Natural killer cell treated with Interleukin-12 subunit alpha and Interleukin-12 subunit beta and Interleukin-15 and Interleukin-18, amount 100 ng/mL, for 72 hours (primary cell): ENCODE measurements around the gene ATF7. TPM values are rescaled to one million over a fixed set of nuclear protein-coding genes. Genes with fewer than 3 reads are reported as not detected.

Experiments
- ATAC-seq, 2 donors: fragments of 150-1000 bp; cut with Tn5 transposase in 1 of 2; sonication (Bioruptor Pico), chemical (Tn5 transposase) in 1 of 2; 2 replicates each; pipeline ENCODE4 v1.10.0; 2021
- DNase-seq: peaks from one replicate; pipeline ENCODE4 v3.0.0; 2022; ENCODE audit warnings: low spot score
- H3K27ac Mint-ChIP-seq, 2 donors: 1 replicate in 1 of 2; 2 replicates in 1 of 2; pipeline ENCODE4 v1.8.0; 2022; ENCODE audit warnings: mixed read lengths in 2 of 2, mild to moderate bottlenecking in 1 of 2, moderate library complexity in 1 of 2
- H3K27me3 Mint-ChIP-seq, 2 donors: 1 replicate in 1 of 2; 2 replicates in 1 of 2; pipeline ENCODE4 v1.8.0; 2022; ENCODE audit warnings: mixed read lengths in 2 of 2
- H3K36me3 Mint-ChIP-seq: one replicate; pipeline ENCODE4 v1.8.0; 2022; ENCODE audit warnings: mixed read lengths
- H3K4me1 Mint-ChIP-seq, 2 donors: 1 replicate in 1 of 2; 2 replicates in 1 of 2; pipeline ENCODE4 v1.8.0; 2022; ENCODE audit warnings: low read depth in 2 of 2, mixed read lengths in 2 of 2, mild to moderate bottlenecking in 1 of 2
- H3K4me3 Mint-ChIP-seq: one replicate; pipeline ENCODE4 v1.8.0; 2022; ENCODE audit warnings: mixed read lengths
- H3K9me3 Mint-ChIP-seq: 2 replicates; pipeline ENCODE4 v1.8.0; 2022; ENCODE audit warnings: mixed read lengths
- total RNA-seq, 2 donors: library from RNA; stranded (reverse); gene quantifications; one replicate each; pipeline ENCODE4 v1.2.3, GENCODE V29; 2022

ATF7 gene
- total RNA-seq, 2 donors from 2014 or later = 36.4 to 39.4 TPM

GRCh38 chr12:53500142-53500775 is 125.9 kb downstream of the ATF7 start:
- ATAC-seq (no peak), DNase-seq (no peak)
- Mint-ChIP-seq H3K27me3 (no peaks in the 10 kb centered on the region), H3K9me3 (no peaks in the 10 kb centered on the region), H3K4me1 (peaks cover 29 to 33% of the 10 kb centered on the region in 2 donors), H3K4me3 (peak overlapping the region; percentile 98), H3K27ac (peak overlapping the region; percentile 93 to 96), H3K36me3 (no peaks in the 10 kb centered on the region)

- H3K36me3 Mint-ChIP-seq = no peaks in the 10 kb centered on the region
- H3K27ac Mint-ChIP-seq = peak within 1 kb of the TSS; percentile 93 to 96
- H3K4me3 Mint-ChIP-seq = peak within 1 kb of the TSS; percentile 98
- peaks cover 26 to 33% of the 10 kb centered on the region in 2 donors for H3K4me1 Mint-ChIP-seq
- no peaks in the 10 kb centered on the region for H3K9me3 Mint-ChIP-seq
- H3K27me3 Mint-ChIP-seq = no peaks in the 10 kb centered on the region
- DNase-seq = peak; percentile 81
- ATAC-seq = no peak
These were observed 126.7 kb downstream of the ATF7 start, which contains the start of gene MAP3K12 for GRCh38 chr12:53499266-53500141. Gene MAP3K12 (minus strand): TSS chr12:53499458. CDS start chr12:53487391, 12,067 bp downstream.

GRCh38 chr12:53498235-53498630 is 127.9 kb downstream of the ATF7 start:
- H3K9me3 Mint-ChIP-seq = no peaks in the 10 kb centered on the region
- ATAC-seq = no peak
- H3K36me3 Mint-ChIP-seq = no peaks in the 10 kb centered on the region
- peak overlapping the region; percentile 98 for H3K4me3 Mint-ChIP-seq
- H3K27ac Mint-ChIP-seq = peak overlapping the region; percentile 93 to 96
- no peaks in the 10 kb centered on the region for H3K27me3 Mint-ChIP-seq
- peaks cover 36 to 43% of the 10 kb centered on the region in 2 donors for H3K4me1 Mint-ChIP-seq
- no peak for DNase-seq

GRCh38 chr12:53497461-53497860 is 128.7 kb downstream of the ATF7 start:
- Mint-ChIP-seq H3K36me3 (no peaks in the 10 kb centered on the region), H3K27ac (peak overlapping the region in 1 of 2 donors; percentile 63), H3K9me3 (no peaks in the 10 kb centered on the region), H3K27me3 (no peaks in the 10 kb centered on the region), H3K4me1 (peaks cover 40 to 46% of the 10 kb centered on the region in 2 donors), H3K4me3 (peak overlapping the region; percentile 98)
- no peak for ATAC-seq
- no peak for DNase-seq

- DNase-seq = no peak
- Mint-ChIP-seq H3K4me1 (peaks cover 39 to 46% of the 10 kb centered on the region in 2 donors), H3K27ac (no peak overlapping the region), H3K9me3 (no peaks in the 10 kb centered on the region), H3K36me3 (no peaks in the 10 kb centered on the region), H3K27me3 (no peaks in the 10 kb centered on the region), H3K4me3 (no peak overlapping the region)
- ATAC-seq = no peak
These were observed 129.5 kb downstream of the ATF7 start for GRCh38 chr12:53496752-53497032.

- Mint-ChIP-seq H3K9me3 (no peaks in the 10 kb centered on the region), H3K27me3 (no peaks in the 10 kb centered on the region), H3K27ac (no peak overlapping the region), H3K36me3 (no peaks in the 10 kb centered on the region), H3K4me3 (no peak overlapping the region), H3K4me1 (peaks cover 38 to 46% of the 10 kb centered on the region in 2 donors)
- DNase-seq = no peak
- ATAC-seq = no peak
These were observed 130.1 kb downstream of the ATF7 start for GRCh38 chr12:53495903-53496751.

GRCh38 chr12:53493610-53494391 is 132.4 kb downstream of the ATF7 start:
- no peak for DNase-seq
- no peak for ATAC-seq
- Mint-ChIP-seq H3K27me3 (no peaks in the 10 kb centered on the region), H3K27ac (peak overlapping the region; percentile 43 to 73), H3K4me3 (peak overlapping the region; percentile 87), H3K9me3 (no peaks in the 10 kb centered on the region), H3K36me3 (no peaks in the 10 kb centered on the region), H3K4me1 (peaks cover 28 to 35% of the 10 kb centered on the region in 2 donors)

GRCh38 chr12:53492830-53493609 is 133.2 kb downstream of the ATF7 start:
- H3K36me3 Mint-ChIP-seq = no peaks in the 10 kb centered on the region
- ATAC-seq (peak; percentile 96 to 97), DNase-seq (peak; percentile 90)
- H3K9me3 Mint-ChIP-seq = no peaks in the 10 kb centered on the region
- H3K4me3 Mint-ChIP-seq = peak overlapping the region; percentile 87
- H3K27me3 Mint-ChIP-seq = no peaks in the 10 kb centered on the region
- peak overlapping the region; percentile 43 to 73 for H3K27ac Mint-ChIP-seq
- H3K4me1 Mint-ChIP-seq = peaks cover 21 to 27% of the 10 kb centered on the region in 2 donors

- H3K27me3 Mint-ChIP-seq = no peaks in the 10 kb centered on the region
- no peaks in the 10 kb centered on the region for H3K36me3 Mint-ChIP-seq
- ATAC-seq (no peak), DNase-seq (no peak)
- H3K4me3 Mint-ChIP-seq = peak overlapping the region; percentile 87
- peak overlapping the region in 1 of 2 donors; percentile 64 for H3K27ac Mint-ChIP-seq
- H3K9me3 Mint-ChIP-seq = no peaks in the 10 kb centered on the region
- H3K4me1 Mint-ChIP-seq = peaks cover 19 to 26% of the 10 kb centered on the region in 2 donors
These were observed 134.0 kb downstream of the ATF7 start for GRCh38 chr12:53492188-53492587.

- no peaks in the 10 kb centered on the region for H3K36me3 Mint-ChIP-seq
- ATAC-seq = no peak
- no peak overlapping the region for H3K4me3 Mint-ChIP-seq
- H3K9me3 Mint-ChIP-seq = no peaks in the 10 kb centered on the region
- H3K27ac Mint-ChIP-seq = peak overlapping the region in 1 of 2 donors; percentile 50
- no peak for DNase-seq
- peaks cover 18 to 30% of the 10 kb centered on the region in 2 donors for H3K4me1 Mint-ChIP-seq
- H3K27me3 Mint-ChIP-seq = no peaks in the 10 kb centered on the region
These were observed 136.8 kb downstream of the ATF7 start for GRCh38 chr12:53489242-53489864.

- peaks cover 0 to 25% of the 10 kb centered on the region in 2 donors for H3K4me1 Mint-ChIP-seq
- no peak for ATAC-seq
- no peak for DNase-seq
- H3K9me3 Mint-ChIP-seq = no peaks in the 10 kb centered on the region
- no peaks in the 10 kb centered on the region for H3K27me3 Mint-ChIP-seq
- H3K36me3 Mint-ChIP-seq = no peaks in the 10 kb centered on the region
- H3K4me3 Mint-ChIP-seq = no peak overlapping the region
- no peak overlapping the region for H3K27ac Mint-ChIP-seq
These were observed 139.3 kb downstream of the ATF7 start for GRCh38 chr12:53486736-53487487.
